IPS-NIHi7 (cell line): Measurements from ENCODE around the gene ZNF550.
"Not testable (repeated sequence)": the region's sequence is repeated elsewhere in the genome, so short reads cannot be mapped to it uniquely, and the experiment has no call there.

Source experiments
- DNase-seq: peaks from one replicate; pipeline ENCODE4 v3.0.0; 2012; ENCODE audit warnings: mixed read lengths; ENCODE audit errors: extremely low spot score

ZNF550 gene

DNA sequence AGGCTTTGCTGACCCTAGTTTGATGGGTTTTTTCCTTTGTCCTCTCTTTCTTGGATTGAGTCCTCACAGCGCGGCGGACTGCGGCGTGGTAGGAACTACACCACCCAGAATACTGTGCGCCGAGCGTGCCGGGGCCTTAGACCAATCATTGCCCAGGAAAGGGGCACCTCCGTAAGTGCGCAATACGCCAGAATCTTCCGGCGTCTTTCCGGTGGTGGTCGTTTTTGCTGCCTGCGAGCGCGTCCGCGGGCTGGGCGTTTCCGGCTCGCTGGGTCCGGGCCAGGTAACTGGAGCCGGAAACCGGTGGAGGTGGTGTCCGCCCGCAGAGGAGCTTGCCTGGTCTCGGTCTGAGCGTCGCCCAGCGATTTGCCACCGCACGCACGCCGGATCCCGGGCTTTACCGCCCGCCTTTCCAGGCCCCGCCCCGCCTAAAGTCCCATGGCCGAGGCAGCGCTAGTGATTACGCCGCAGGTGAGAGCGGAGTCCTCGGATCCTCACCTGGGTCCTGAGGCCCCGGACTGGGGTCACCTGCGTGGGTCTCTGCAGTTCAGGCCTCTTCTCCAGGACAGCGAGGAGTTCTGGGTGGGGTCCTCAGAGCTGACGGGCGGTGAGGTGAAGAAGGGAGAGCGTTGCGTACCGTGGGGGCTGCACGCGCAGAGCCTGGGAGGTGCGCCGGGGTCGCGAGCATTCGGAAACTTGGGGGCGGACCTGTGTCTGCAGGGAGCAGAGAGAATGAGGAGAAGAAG lies 32.4 kb downstream of the ZNF550 start, which contains the start of gene ZNF549:
Gene ZNF549 (plus strand): TSS at position 221 of the 746 bp plus-strand sequence. CDS start 218 bp downstream, at position 439.
- peak; percentile 99 for DNase-seq

DNA sequence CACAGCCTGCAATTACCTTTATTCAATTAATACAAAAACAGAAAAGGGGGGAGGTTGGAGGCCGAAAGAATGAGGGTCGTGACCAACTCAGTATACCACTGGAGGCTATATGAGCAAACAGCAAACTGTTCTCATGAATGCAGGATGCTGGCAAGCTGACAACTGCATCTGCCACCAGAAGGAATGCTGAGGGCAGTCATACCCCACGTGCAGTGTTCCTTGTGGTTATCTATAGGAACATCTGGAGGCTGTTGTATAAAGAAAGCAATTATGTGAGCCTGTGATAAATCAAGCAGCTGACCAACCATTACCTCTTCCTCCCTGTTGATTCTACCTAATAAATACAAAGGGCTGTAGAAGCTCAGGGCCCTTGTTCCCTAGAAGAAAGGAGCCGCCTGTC lies 41.6 kb downstream of the ZNF550 start:
- not testable (repeated sequence) for DNase-seq

DNA sequence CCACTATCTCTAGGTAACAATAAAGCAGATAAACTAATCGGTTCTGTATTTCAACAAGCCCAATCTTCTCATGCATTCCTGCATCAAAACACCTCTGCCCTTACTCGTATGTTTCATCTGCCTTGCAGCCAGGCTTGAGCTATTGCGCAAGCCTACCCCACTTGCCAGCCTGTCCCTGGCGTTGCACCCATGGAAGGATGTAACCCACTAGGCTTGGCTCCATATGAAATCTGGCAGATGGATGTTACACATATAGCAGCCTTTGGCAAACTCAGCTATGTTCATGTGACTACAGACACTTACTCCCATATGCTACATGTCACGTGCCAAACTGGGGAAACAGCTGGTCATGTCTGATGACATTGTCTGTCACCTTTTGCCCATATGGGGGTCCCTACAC lies 44.4 kb downstream of the ZNF550 start:
- DNase-seq: no peak

DNA sequence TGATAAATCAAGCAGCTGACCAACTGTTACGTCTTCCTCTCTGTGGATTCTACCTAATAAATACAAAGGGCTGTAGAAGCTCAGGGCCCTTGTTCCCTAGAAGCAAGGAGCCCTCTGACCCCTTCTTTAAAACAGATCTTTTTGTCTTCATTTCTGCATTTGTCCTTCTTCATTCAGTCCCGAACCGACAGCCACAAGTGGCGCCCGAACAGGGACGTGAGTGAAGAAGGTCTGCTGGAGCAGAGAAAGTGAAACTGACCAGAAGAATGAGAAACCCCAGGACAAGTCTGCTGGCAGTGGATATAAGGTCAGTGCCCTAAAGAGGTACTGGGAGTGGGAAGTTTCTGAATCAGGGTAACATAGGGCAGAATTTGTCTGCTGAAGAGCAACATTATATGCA lies 46.8 kb downstream of the ZNF550 start:
- DNase-seq: no peak

DNA sequence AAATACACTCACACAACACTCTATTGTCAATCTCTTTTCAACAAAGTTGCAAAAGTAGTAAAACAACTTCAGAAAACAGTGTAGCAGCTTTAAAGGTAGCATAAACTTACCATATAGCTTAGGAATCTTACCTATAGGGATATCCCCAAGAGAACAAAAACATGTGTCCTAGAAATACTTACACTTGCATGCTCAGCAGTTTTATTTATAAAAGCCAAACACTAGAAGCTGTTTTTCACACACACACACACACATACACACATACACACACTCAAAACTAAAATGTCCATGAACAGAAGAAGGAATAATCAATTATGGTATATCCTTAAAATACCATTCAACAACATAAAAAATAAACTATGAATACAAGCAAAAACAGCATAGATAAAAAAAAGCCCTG lies 48.2 kb downstream of the ZNF550 start:
- no peak for DNase-seq

DNA sequence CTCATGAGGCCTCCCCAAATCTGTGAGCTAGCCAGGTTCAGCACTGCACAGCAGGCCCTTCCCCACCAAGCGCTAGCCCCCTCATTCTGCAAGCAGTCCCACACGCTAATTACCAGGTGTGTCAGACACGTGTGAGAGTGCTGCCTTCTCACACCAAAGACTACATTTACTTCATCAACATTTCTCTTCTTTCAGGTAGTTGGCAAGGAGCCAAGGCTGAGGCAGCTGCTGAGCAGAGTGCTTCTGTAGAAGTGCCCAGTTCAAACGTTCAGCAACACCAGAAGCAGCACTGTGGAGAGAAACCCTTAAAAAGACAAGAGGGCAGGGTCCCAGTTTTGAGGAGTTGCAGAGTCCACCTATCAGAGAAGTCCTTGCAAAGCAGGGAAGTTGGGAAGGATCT lies 53.5 kb downstream of the ZNF550 start:
- no peak for DNase-seq

DNA sequence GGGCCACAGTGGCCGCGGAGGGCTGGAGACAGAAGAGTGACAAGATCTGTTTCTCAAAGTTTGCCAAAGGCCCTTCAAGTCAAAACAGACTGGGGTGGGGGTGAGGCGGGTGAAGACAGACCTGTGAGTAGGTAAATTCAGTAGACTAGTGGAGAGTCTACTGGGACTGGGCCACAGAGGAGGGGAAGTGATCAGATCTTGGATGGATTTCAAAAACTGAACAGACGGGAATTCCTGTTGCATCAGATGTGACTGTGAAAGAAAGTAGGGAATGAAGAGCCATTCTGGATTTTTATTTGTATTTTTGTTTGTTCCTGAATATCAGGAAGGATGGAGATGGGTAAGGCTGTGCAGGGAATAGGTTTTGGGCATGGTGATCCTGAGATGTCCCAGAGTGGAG lies 59.3 kb downstream of the ZNF550 start:
- not testable (repeated sequence) for DNase-seq

DNA sequence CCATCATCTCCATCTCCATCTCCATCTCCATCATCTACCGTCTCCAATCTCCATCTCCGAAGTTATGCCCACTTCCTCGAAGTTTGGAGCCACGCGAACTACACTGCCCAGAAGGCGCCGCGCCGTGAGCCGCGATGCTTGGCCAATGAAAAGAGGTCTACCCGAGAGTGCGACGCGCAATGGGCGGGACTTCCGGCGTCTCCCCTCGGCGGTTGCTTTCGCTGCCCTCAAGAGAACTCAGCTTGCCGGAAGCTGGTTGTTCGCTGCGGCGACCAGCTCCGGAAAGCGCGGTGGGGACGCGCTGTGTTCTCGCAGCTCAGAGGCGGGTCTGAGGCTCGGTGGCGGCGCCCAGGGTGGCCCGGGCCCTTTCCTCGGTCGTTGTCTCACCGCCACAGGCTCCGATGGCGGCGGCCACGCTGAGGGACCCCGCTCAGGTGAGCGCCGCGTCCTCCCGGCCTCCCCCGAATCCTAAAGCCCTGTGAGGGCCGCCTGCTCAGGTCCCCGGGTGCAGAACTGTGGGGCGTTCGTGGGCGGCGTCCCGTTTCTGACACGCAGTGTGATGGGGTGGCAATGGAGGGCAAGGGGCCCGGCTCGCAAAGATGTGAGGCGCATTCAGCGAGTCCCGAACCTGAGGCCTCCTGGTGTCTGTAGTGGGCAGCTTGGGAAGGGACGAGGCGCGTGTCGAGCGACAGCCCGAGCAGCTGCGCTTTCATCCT lies 59.8 kb downstream of the ZNF550 start, which contains the start of gene ZNF773:
Gene ZNF773 (plus strand): TSS at position 259 of the 716 bp plus-strand sequence. CDS start 143 bp downstream, at position 402.
- DNase-seq: peak; percentile 97

DNA sequence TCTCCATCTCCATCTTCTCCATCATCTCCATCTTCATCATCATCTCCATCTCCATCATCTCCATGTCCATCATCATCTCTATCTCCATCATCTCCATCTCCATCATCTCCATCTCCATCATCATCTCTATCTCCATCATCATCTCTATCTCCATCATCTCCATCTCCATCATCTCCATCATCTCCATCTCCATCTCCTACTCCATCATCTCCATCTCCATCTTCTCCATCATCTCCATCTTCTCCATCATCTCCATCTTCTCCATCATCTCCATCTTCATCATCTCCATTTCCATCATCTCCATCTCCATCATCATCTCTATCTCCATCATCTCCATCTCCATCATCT lies 60.4 kb downstream of the ZNF550 start:
- DNase-seq: not testable (repeated sequence)

DNA sequence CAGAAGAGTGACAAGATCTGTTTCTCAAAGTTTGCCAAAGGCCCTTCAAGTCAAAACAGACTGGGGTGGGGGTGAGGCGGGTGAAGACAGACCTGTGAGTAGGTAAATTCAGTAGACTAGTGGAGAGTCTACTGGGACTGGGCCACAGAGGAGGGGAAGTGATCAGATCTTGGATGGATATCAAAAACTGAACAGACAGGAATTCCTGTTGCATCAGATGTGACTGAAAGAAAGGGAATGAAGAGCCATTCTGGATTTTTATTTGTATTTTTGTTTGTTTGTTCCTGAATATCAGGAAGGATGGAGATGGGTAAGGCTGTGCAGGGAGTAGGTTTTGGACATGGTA lies 71.4 kb downstream of the ZNF550 start:
- DNase-seq: not testable (repeated sequence)

DNA sequence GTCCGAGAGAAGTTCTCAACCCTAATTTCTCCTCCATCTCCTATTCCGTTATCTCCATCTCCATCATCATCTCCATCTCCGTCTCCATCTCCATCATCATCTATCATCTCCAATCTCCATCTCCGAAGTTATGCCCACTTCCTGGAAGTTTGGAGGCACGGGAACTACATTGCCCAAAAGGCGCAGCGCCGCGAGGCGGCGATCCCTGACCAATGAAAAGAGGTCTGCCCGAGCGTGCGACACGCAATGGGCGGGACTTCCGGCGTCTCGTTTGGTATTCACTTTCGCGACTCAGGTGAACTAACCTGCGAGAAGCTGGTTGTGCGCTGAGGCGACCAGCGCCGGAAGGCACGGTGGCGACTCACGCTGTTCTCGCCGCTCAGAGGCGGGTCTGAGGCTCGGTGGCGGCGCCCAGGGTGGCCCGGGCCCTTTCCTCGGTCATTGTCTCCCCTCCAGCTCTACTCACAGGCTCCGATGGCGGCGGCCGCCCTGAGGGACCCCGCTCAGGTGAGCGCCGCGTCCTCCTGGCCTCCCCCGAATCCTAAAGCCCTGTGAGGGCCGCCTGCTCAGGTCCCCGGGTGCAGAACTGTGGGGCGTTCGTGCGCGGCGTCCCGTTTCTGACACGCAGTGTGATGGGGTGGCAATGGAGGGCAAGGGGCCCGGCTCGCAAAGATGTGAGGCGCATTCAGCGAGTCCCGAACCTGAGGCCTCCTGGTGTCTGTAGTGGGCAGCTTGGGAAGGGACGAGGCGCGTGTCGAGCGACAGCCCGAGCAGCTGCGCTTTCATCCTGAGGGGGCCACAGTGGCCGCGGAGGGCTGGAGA lies 72.0 kb downstream of the ZNF550 start, which contains the start of gene ZNF419:
Gene ZNF419 (plus strand): TSS at position 274 of the 822 bp plus-strand sequence. CDS start 201 bp downstream, at position 475.
- DNase-seq: peak; percentile 96
